ENCODE data around the gene NTM.

Gene NTM

DNA sequence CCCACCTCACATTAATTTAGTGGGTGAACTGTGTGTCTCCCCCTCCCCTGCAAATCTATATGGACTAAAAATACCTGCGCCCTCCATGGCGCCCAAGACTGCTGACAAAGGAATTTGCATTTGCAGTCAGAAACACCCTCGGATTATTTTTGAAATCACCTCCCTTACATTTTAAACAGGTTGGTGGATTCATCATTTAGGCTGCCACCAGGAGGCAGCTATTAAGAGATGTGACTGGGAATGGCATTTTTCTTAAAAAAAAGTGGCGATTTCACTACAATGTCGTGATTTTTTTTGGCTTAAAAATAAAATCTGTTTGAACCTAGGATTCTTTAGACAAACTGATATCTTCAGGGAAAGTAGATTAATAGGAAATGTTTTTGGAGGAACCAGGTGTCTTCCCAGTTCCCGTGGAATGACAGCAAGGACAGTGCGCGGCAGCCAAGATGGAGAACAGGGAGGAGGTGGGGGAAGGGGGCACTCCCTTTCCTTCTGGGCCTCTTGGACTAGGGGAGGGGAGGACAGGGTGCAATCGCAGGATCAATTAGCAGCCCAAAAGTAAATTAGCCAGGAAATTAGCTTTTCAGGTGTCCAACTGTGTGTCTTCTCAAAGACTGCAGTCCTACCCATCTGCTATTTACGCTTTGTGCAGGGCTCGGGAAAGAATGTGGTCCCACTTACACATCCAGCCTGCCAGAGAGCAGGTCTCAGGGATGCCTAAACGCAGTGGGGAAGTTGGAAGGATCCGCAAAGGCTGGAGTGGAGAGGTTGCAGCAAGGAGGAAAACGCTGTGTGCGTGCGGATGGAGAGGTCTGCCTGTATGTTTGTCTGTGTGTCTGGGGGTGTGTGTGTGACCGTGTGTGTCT, 496.4 kb downstream of the NTM start:
- no peak for DNase-seq
- H3K9me3 ChIP-seq (ENCODE audit: severe bottlenecking) = no peaks in the 10 kb centered on the region
- TF ChIP-seq, protein P1, sequence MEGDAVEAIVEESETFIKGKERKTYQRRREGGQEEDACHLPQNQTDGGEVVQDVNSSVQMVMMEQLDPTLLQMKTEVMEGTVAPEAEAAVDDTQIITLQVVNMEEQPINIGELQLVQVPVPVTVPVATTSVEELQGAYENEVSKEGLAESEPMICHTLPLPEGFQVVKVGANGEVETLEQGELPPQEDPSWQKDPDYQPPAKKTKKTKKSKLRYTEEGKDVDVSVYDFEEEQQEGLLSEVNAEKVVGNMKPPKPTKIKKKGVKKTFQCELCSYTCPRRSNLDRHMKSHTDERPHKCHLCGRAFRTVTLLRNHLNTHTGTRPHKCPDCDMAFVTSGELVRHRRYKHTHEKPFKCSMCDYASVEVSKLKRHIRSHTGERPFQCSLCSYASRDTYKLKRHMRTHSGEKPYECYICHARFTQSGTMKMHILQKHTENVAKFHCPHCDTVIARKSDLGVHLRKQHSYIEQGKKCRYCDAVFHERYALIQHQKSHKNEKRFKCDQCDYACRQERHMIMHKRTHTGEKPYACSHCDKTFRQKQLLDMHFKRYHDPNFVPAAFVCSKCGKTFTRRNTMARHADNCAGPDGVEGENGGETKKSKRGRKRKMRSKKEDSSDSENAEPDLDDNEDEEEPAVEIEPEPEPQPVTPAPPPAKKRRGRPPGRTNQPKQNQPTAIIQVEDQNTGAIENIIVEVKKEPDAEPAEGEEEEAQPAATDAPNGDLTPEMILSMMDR (IDR thresholded peaks at IDR 0.05; ENCODE audit: low read depth, low read length) = no peak
- no peak overlapping the region for H3K4me3 ChIP-seq (ENCODE audit: low read depth, low read length)
- no peaks in the 10 kb centered on the region for H3K36me3 ChIP-seq
- no peak overlapping the region for H3K27ac ChIP-seq
- no peaks in the 10 kb centered on the region for H3K27me3 ChIP-seq (ENCODE audit: insufficient read depth, low read depth, severe bottlenecking)

DNA sequence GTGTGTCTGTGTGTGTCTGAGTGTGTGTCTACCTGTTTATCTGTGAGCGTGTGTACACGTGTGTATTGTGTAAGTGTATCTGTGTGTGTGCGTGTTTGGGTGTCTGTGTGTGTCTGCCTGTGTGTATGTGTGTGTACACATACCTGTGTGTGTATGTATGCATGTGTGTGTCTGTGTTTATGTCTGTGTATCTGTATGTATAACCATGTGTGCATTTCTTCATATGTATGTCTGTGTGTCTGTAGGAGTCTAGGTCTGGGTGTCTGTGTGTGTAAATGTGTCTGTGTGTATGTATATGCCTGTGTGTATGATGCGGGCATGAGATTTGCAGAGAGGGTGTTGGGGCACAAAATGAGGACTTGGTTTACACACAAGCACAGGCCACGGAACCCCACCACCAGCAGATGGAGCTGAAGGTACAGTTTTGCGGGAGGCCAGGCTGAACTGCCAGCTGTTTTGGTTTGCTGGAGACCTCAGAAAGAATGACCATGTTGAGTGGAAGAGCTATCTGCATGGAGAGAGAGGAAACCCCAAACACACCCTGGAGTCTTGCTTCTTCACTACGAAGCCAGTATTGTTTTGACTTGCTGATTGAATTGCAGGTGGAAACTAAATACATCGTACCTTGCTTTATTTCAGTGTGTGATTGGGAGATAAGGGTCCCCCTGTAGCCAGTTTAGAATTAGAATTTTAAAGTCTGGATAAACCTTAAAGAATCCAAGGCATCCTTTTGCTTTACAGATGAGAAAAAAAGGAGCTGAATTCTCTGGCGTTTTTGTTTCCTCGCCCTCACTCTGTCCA, 497.2 kb downstream of the NTM start:
- TF ChIP-seq, protein P1 (IDR thresholded peaks at IDR 0.05; ENCODE audit: low read depth, low read length) = peak; percentile 88
- H3K36me3 ChIP-seq = no peaks in the 10 kb centered on the region
- H3K4me3 ChIP-seq (ENCODE audit: low read depth, low read length) = no peak overlapping the region
- H3K27me3 ChIP-seq (ENCODE audit: insufficient read depth, low read depth, severe bottlenecking) = no peaks in the 10 kb centered on the region
- DNase-seq = peak; percentile 68
- H3K27ac ChIP-seq = no peak overlapping the region
- H3K9me3 ChIP-seq (ENCODE audit: severe bottlenecking) = no peaks in the 10 kb centered on the region

DNA sequence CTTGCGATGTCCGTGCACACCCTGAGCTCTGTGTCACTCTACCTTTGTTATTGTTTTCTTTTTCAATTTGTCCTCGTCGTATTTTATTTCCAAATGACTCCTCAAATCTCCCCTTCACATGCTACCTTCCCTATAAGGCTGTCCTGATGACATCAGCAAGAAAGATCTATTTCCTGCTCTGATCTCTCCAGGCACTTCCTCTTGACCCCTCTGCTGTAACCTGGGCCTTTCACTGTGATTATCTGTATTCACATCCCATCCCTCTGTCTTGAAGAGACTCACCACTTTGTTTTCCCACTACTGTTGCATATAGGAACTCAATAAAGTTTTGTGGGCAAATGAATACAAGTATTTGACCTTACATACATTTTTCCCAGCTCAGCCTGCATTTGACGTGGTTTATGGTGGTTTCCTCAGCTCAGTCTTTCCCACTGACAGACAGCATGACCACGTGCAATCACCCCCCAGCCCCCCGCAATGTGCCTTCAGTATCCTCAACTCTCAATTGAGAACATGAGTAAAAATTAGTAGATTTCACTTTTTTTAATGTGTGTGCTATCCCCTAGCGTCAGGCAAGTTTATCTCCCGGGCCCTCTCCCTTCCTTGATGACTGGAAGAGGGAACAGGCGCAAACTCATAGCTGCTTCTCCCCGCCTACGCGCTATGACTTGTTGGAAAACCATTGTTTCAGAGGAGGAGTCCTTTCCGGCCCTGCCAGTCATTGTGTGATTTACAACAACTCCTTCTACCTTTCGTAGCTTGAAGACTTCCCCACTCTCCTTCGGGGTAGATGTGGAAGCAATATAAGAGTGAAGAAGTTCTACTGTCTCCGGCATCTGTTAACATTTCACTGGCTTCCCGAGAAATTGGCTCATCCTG, 498.5 kb downstream of the NTM start:
- Histone ChIP-seq H3K27me3 (ENCODE audit: insufficient read depth, low read depth, severe bottlenecking) (no peaks in the 10 kb centered on the region), H3K4me3 (ENCODE audit: low read depth, low read length) (no peak overlapping the region), H3K9me3 (ENCODE audit: severe bottlenecking) (no peaks in the 10 kb centered on the region), H3K36me3 (no peaks in the 10 kb centered on the region), H3K27ac (no peak overlapping the region)
- TF ChIP-seq, protein P1 (IDR thresholded peaks at IDR 0.05; ENCODE audit: low read depth, low read length) = no peak
- no peak for DNase-seq

DNA sequence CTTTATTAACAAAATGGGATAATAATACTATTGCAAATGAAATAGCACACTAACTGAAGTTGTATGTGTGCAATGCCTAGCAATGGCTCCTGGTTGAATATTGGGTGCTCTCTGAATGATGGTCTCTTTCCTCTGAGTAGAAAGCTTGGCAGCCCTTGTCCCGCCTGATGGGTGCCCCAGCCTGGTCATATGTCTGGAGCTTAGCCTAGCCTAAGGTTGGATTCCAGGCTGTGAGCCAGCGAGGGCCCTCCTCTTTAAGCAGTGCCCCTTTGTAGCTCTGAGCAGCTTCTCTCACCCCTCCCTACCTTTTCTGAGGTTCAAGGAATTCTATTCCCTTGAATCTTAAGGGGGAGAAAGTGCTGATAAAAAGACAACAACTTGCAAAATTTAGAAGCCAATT, 499.9 kb downstream of the NTM start:
- no peaks in the 10 kb centered on the region for H3K36me3 ChIP-seq
- DNase-seq = no peak
- H3K4me3 ChIP-seq (ENCODE audit: low read depth, low read length) = no peak overlapping the region
- no peaks in the 10 kb centered on the region for H3K9me3 ChIP-seq (ENCODE audit: severe bottlenecking)
- TF ChIP-seq, protein P1 (IDR thresholded peaks at IDR 0.05; ENCODE audit: low read depth, low read length) = no peak
- no peak overlapping the region for H3K27ac ChIP-seq
- H3K27me3 ChIP-seq (ENCODE audit: insufficient read depth, low read depth, severe bottlenecking) = no peaks in the 10 kb centered on the region

DNA sequence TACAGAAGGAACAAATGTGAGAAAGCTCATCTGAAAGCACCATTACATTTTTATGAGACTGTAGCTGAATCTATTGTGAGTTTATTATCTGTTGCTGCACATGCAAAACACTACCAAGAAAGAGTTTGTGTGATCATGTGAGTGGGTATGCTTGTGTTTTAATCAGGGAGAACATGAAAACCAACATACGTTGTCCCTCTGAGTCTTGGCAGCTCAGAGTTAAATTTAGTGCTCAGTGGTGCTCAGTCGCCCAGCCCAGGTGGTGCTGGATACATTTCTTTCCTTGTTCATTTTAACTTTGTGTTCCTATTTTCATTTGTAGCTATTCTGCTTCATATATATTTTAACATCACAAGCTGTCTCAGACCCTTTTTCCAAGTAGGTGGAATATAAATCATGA, 500.6 kb downstream of the NTM start:
- Histone ChIP-seq H3K36me3 (no peaks in the 10 kb centered on the region), H3K9me3 (ENCODE audit: severe bottlenecking) (no peaks in the 10 kb centered on the region), H3K4me3 (ENCODE audit: low read depth, low read length) (no peak overlapping the region), H3K27me3 (ENCODE audit: insufficient read depth, low read depth, severe bottlenecking) (no peaks in the 10 kb centered on the region), H3K27ac (no peak overlapping the region)
- TF ChIP-seq, protein P1 (IDR thresholded peaks at IDR 0.05; ENCODE audit: low read depth, low read length) = no peak
- no peak for DNase-seq

All from WERI-Rb-1 (cell line).